ENCODE measurements around the gene DAPP1. TPM values are rescaled to one million over a fixed set of nuclear protein-coding genes. Genes with fewer than 3 reads are reported as not detected.
"Not testable (repeated sequence)": the region's sequence is repeated elsewhere in the genome, so short reads cannot be mapped to it uniquely, and the experiment has no call there.

DAPP1 gene
- polyA plus RNA-seq, 12 donors: 1.4 to 10.2 (median 2.9) TPM; not detected in 1

DNA sequence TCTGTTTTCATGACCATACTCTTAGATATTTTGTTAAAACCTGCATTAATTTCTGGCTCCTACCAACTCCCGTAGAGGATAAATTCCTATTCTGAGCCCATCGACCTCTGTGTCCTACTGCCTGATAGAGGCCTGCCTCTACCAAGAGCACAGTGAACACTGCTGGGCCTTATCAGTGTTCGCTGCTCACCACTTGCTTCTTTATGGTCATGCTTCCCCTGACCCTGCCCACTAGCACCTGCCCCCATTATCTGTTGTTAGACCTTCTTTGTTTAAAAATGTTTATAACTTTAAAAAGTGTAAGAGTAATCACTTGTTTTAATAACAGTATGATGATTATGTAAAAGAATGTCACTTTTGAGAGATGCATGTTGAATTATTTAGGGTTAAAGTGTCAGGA, 6.1 kb downstream of the DAPP1 start:
- DNase-seq: no peak

DNA sequence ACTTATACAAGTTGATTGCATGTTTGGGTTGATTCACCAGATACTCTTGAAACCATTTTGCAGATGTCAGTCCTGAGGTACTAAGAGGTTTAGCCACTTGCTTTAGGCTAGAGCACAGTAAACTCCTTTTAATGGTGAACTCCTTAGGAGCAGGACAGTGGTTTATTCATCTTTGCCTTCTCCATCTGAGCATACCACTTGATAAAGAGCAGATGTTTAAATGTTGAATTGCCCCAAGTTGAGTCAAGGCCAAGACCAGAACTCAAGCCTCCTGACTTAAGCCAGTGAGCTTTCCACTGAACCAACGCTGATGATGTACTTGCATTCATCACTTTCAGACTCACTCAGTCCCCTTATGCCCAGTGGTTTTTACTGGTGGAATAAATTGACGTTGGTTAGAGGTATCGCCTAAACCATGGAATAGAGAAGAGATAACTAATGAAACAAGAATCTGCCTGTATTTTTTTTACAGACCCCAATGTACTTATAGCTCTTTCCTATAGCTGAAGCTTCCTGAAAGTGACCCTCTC, 7.5 kb downstream of the DAPP1 start:
- no peak for DNase-seq

DNA sequence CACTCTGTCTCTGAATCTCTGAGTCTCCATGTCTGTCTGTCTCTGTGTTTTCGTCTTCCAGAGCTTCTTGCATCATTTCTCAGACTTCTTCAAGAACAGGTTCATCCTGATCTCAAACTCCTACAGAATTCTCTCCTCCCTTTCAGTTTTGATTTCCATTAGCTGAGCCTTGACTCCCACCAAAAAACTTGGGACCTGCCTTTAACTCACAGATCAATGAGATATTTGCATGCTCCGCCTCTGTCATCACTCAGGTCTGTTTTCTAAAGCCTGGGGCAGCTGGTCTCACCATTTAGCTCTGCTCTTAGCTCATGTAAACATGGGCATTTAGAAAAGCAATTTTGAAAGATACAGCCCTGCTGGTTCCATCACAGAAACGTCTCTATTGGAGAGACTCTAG, 8.6 kb downstream of the DAPP1 start:
- DNase-seq: no peak

DNA sequence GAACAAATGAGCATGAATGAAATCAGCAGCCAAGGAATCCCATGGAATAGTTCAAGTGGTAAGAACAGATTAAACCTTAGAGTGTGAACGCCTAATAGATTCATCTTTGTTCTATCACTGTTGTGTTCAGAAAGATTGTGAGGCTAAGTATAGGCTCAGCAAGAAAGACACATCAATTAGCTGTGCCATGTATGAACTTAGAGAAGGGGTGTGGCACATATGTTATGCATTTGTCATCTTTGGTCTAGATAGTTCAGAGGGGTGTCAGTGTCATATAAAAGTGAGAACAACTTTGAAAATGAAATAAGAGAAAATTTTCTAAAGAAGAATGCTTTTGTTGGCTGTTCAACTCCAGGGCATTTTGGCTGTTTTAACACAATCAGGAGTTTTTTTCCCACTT, 9.4 kb downstream of the DAPP1 start:
- DNase-seq: no peak

DNA sequence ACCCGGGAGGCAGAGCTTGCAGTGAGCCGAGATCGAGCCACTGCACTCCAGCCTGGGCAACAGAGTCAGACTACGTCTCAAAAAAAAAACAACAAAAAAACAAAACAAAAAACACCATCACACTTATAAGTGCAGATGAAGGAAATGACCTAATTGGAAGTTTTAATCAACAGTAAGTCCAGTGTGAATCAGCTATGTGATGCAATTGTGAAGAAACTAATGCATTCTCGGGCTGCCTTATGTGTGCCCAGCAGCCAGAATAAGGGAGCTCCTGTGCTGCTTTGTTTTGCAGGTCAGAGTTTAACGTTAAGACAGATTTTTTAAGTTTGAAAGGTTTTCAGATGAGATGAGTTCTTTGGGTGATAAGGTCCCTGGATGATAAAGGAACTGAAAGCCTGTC, 10.8 kb downstream of the DAPP1 start:
- DNase-seq: no peak

DNA sequence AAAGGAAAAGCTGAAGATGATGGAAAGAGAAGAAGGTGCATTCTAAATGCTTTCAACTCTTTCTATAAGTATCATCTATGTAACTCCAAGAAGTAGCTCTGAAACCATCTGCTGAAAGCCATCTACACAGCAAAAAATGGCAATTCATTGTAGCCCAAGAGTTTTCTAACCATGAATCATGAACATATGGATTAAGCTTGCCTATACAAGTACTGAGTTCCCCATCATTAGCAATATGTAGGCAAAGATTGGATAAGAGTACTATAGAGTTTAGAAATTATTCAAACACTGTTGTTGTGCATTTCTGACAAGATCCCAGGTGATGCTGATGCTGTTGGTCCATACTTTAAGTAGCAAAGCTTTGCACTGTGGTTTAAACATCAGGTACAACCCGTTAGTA, 11.2 kb downstream of the DAPP1 start:
- no peak for DNase-seq

DNA sequence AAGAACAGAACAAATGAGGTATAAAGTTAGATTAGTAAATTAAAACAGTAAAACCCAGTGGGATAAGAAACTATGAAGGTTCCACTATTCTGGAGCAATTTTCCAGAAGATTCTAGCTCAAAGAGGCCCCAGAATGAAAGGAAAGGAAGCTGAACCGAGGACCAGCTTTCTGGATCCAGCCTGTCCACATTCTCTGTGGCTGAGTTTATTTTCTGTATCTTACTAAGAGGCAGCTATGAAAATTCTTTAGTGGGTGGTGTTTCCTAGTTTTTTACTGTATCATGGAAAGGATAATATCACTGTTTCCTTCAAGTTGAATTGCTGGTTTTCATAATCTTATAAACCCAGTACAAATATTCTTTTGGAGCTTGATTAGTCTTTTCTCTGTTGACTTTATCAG, 11.8 kb downstream of the DAPP1 start:
- DNase-seq: no peak

DNA sequence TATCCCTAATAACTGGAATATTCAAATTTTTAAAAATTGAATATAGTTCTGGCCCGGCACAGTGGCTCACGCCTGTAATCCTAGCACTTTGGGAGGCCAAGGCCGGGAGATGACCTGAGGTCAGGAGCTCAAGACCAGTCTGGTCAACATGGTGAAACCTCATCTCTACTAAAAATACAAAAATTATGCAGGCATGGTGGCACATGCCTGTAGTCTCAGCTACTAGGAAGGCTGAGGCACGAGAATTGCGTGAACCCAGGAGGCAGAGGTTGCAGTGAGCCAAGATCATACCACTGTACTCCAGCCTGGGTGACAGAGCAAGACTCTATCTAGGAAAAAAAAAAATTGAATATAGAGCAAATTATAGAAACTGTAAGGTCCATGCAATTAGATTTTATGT, 13.4 kb downstream of the DAPP1 start:
- not testable (repeated sequence) for DNase-seq

DNA sequence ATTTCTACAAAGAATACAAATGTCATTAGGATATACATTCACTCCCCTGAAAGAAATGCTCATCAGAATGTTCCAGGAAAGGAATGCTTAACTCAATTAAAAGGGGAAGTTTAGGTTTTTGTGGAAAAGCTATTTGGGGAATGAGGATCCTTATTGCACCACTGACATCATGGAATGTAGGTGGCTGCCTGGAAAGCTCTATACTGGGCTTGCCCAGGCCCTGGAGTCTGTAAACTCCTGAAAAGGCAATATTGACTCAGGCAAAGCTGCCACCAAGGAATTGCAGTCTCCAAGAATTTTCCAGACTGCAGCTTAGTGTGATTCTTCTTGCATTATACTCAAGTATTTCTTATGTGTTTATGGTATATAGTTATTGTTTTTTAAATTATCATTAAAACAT, 15.7 kb downstream of the DAPP1 start:
- DNase-seq: no peak

DNA sequence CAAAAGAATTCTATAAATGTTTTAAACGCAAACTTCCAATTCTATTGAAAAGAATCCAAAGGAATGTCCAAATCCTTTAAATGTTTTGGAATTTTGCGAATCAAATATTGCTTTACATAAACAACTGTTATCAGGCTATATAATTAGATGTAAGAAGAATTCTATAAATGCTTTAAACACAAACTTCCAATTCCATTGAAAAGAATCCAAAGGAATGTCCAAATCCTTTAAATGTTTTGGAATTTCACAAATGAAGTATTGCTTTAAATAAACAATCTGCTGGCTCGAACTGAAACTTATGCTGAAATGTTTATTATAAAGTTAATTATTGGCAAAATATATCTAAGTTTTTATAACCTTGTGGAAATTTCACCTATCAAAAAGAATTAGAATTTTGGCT, 16.1 kb downstream of the DAPP1 start:
- DNase-seq: no peak

DNA sequence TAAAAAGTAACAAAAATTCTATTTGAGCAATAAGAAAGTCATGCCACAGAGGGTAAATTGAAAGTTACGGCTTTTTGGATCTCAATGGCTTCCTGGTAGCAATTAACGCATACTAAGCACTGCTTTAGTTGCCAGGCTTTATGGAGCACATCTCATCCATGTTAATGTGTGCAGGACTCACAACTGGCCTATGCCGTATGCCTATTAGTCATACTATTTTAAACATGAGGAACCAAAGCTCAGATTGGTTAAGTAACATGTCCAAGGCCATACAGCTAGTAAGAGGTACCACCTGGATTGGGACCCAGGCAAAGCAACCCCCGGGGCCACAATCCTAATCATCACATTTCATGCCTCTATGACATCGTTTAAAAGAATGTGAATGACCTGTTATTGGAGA, 17.1 kb downstream of the DAPP1 start:
- DNase-seq: no peak

DNA sequence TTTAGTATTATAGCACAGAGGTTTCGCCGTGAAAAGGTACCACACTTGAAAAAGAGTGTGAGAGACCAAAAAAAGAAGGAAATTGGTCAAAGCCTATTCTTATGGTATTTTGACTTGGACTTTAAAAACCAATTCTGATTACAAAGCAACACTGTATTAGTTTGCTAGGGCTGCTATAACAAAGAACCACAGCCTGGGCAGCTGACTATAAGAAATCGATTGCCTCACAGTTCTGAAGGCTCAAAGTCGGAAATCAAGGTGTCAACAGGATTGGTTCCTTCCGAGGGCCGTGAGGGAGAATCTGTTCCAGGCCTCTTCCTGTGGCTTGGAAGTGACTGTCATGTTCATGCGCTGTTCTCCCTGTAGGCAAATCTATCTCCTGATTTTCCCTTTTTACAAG, 17.9 kb downstream of the DAPP1 start:
- DNase-seq: no peak

DNA sequence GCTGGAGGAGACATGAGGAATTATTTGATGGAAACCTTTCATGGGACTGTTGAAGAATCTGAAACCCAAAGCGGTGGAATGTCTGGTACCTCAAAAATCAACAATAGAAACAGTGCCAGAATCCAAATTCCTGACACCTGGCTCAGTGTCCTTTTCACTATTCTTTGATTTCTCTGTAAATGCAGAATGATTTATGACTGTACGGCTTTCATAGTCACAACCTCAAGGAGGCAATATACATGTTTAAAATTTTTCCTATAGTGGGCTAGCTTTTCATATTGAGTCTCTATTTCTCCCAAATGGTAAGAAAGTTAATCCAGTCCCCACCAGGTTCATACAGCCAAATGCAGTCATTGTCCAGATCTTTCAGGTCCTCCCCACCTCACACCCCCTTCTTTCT, 19.3 kb downstream of the DAPP1 start:
- DNase-seq: no peak

DNA sequence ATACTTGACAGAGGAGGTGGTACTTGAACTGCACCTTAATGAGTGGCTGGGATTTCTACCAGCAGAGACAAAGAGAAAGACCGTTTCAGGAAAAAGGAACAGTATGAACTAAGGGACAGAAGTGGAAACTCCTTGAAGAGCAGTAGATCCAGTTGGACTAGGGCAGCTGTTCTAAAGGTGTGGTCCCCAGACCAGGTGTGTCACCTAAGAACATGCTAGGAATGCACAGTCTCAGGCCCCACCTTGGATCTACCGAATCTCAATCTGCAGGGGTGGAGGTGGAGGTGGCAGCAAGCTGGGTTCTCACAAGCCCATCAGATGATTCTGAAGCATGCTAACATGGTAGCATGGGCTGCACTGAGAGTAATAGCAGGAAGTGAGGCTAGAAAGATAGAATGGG, 22.3 kb downstream of the DAPP1 start:
- DNase-seq: no peak

DNA sequence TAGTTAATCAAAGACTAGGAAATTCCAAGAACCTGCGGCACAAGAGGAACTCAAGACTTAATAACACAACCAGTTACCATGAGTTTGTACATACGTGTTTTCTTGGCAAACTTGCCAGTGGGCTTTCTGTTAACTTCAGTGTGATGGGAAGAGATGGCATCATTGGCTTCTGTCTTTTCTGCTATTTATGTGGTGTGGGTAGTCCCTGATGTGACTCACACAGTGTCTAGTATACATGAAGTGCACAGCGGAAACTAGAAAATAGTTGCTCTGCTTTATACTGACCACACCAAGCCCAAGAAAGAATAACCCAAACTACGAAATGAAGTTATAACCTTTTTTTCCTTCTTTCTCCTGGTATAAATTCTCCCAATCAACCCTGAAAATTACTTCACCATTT, 24.5 kb downstream of the DAPP1 start:
- DNase-seq: no peak

DNA sequence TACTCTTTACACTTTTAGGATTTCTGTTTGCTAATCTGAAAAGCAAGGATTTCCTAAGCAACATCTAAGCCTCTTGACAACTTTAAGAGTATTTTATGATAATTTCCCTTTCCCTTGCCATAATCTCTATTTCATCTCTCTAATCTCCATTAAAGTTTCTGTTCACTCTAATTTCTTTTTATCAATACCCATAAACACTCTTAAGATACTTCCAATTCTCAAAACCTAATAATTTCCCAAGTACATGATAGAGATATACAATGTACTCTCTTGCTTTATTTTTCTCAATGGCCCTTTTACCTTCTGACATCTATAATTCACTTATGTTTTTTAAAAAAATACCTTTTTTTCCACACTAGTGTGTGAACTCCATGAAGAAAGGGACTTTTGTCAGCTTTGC, 26.8 kb downstream of the DAPP1 start:
- DNase-seq: no peak

DNA sequence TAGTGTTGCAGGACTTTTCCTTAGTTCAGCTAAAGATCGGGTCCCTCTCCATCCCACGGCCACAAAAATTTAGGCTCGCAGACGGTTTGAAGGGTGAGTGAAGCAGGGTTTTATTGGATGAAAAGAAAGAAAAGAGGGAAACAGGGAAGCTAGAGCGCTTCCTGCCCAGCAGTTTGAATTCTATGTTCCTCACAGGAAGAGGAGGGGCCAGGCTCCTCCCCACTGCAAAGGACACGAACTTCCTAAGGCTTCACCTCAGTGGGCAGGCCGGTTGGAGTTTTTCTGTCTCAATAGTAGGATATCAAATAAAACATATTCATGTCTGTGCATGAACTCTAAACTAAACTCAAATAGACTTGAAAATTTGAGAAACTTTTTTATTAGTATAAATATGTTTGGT, 27.4 kb downstream of the DAPP1 start:
- no peak for DNase-seq

DNA sequence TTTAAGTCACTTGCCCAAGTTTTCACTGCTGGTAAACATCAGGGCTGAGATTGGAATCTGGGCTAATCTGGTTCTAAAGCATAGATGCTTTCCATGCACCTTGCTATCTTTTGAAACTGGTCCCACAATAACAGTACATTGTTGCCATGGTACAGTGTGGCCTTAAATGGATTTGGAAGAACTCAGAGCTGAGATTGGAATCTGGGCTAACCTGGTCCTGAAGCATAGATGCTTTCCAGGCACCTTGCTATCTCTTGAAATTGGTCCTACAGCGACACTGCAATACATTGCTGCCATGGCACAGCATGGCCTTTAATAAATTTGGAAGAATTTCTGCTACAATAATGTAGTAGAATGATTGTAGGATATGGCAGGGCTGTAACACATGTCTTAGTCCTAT, 28.6 kb downstream of the DAPP1 start:
- no peak for DNase-seq

DNA sequence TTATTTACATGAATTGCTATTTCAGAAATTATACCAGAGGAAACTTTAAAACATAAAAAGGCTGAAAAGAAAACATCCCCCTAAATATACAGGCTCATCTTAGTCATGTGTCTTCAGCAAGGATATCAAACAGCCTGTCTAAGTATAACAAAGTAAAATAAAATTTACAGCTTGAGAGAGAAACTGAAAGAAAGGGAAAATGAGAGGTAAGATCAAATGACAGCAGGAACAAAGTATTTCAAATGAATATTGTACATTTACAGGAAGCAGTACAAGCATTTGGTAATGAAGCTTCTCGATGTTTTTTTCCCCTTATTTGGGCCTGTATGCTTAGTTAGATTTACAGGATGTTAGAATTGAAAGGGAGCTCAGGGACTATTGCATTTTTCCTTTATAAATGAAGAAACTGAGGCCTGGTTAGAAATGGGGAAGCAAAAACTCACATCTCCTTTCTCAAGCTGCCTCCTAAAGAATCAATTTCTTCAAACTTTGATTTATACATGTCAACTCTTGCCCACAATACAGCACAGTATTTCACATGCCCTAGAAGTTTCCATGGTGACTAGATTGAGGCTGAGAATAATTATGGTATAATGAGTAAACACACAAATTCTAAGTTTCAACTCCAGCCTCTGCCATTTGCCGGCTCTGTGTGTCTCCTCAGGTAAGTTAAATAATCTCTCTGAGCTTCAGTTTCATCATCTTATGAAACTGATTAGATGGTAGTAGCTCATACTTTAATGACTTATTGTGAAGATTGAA, 29.3 kb downstream of the DAPP1 start:
- DNase-seq: no peak

DNA sequence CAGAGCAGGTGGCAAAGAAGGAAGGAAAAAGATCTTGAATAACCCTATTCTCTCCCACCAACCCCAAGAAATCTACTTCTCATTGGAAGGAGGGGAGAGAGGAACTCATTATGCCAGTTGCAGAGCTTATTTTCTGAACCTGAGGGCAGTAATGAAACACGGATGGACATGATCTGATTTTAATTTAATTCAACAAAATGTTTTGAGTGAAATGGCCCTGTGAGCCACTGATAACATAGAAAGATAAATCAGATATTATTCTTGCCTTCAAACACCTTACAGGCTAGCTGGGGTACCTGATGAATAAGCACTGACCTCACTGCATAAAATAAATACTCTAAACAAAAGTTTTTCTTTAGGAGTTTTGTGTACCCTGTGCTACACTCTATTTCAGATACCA, 30.3 kb downstream of the DAPP1 start:
- DNase-seq: no peak

DNA sequence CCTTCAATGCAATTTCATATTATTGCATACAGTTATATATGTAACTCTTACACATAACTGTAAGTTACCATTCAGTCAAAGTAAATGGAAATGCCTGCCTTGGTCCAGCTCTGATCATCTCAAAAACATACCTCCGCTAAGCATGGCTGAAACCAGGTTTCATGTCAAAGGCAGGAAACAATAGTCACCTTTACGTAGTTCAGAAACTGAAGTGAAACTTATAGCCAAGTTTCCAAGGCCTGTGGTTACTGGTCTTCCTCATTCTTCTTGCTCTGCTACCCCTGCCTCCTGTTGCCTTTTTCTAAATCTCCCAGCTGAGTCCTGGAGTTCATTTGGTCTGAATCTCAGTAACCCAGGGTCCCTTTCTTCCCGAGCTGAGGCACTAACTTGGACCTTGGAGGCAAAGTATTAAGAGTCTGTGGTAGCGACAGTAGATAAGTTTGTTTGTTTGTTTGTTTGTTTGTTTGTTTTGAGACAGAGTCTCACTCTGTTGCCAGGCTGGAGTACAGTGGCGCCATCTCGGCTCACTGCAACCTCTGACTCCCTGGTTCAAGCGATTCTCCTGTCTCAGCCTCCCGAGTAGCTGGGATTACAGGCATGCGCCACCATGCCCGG, 30.8 kb downstream of the DAPP1 start:
- no peak for DNase-seq

DNA sequence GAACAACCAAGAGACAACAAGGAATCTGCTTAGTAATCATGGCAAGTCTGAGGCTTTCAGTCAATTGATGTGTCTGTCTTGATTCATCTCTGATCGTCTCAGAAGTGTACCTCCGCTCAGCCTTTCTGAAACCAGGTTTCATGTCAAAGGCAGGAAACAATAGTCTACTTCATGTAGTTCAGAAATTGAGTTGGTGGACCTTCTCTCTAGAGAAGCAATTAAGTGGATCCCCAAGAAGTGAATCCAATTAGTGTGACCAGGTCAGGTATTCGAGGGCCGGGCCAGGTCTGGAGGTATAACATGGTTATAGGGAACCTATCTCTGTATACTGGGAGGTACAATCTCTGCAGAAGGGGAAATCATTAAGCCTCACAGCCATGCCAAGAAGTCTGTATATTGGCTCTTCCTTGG, 32.0 kb downstream of the DAPP1 start:
- DNase-seq: no peak

DNA sequence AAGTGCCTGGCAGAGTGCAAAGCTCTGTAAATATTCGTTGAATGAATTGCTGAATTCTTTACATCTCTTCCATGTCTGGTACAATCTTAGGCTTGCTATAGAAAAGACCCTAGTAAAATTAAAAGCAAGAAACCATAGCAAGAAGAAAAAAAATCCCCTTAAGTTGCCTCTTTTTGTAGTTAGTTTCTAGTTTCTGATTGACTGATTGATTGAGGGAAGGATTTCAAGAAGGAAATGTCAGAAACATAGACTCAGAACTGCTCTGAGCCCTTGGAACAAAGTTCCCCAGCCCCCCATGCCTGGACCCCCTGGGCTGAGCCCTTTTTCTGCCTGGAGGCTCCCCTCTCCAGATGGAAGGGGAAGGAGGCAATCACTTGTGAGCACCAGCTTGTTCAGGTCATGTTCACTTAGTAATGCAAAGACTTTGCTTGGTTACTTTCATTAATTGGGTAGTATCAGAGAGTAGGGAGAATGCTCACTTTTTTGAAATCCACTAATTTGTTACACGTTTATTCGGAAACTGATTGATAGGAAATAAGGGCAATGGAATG, 35.6 kb downstream of the DAPP1 start:
- no peak for DNase-seq

All from muscle of arm (tissue), 12 donors.